RWPE2 (cell line): ENCODE results near the gene ADA.

ENCODE experiments used
- ATAC-seq: fragments of 200-7000 bp; cut with Tn5 transposase; 3 replicates; pipeline ENCODE4 v1.9.1; 2021; ENCODE audit warnings: low read depth
- DNase-seq: peaks from one replicate; pipeline ENCODE4 v3.0.0-alpha.2; 2020; ENCODE audit warnings: low spot score
- H3K27ac ChIP-seq: fragments of 450-650 bp; 2 replicates; pipeline ENCODE4 v1.5.1; 2017; ENCODE audit warnings: mild to moderate bottlenecking; ENCODE audit not compliant: poor library complexity, severe bottlenecking
- H3K27me3 ChIP-seq: fragments of 250-450 bp; sonication (Bioruptor Pico); 2 replicates; pipeline ENCODE4 v1.5.1; 2021; ENCODE audit warnings: mild to moderate bottlenecking, moderate library complexity; ENCODE audit not compliant: insufficient read depth, poor library complexity, severe bottlenecking
- H3K36me3 ChIP-seq: fragments of 250-450 bp; sonication (Bioruptor Pico); 2 replicates; pipeline ENCODE4 v1.5.1; 2020; ENCODE audit warnings: low read depth, mild to moderate bottlenecking, moderate library complexity
- H3K4me1 ChIP-seq: fragments of 250-450 bp; sonication (Bioruptor Pico); 2 replicates; pipeline ENCODE4 v1.5.1; 2021; ENCODE audit warnings: mild to moderate bottlenecking, moderate library complexity; ENCODE audit not compliant: insufficient read depth, poor library complexity, severe bottlenecking
- H3K4me3 ChIP-seq: fragments of 250-450 bp; sonication (Bioruptor Pico); 2 replicates; pipeline ENCODE4 v1.5.1; 2021; ENCODE audit warnings: mild to moderate bottlenecking, moderate library complexity; ENCODE audit not compliant: severe bottlenecking
- H3K9me3 ChIP-seq: fragments of 250-450 bp; sonication (Bioruptor Pico); 2 replicates; pipeline ENCODE4 v1.5.1; 2021; ENCODE audit warnings: mild to moderate bottlenecking, moderate library complexity; ENCODE audit not compliant: severe bottlenecking
- CTCF ChIP-seq: fragments of 450-650 bp; IDR thresholded peaks from one replicate; pipeline ENCODE4 v1.5.1; 2017; ENCODE audit warnings: mild to moderate bottlenecking, moderate library complexity; ENCODE audit not compliant: poor library complexity, severe bottlenecking

The ADA gene

GRCh38 chr20:44581515-44581914 is 70.0 kb downstream of the ADA start:
- Histone ChIP-seq H3K4me3 (no peak overlapping the region), H3K36me3 (no peaks in the 10 kb centered on the region), H3K9me3 (no peaks in the 10 kb centered on the region), H3K4me1 (peaks cover 11% of the 10 kb centered on the region), H3K27ac (no peak overlapping the region), H3K27me3 (no peaks in the 10 kb centered on the region)
- TF ChIP-seq CTCF: no peak
- ATAC-seq (no peak), DNase-seq (no peak)

GRCh38 chr20:44580581-44581268 is 70.8 kb downstream of the ADA start:
- Histone ChIP-seq H3K4me3 (no peak overlapping the region), H3K9me3 (no peaks in the 10 kb centered on the region), H3K27ac (no peak overlapping the region), H3K4me1 (peaks cover 11% of the 10 kb centered on the region), H3K27me3 (no peaks in the 10 kb centered on the region), H3K36me3 (no peaks in the 10 kb centered on the region)
- ATAC-seq (no peak), DNase-seq (no peak)
- no peak for TF ChIP-seq CTCF

GRCh38 chr20:44579313-44580081 is 72.0 kb downstream of the ADA start:
- H3K9me3 ChIP-seq: no peaks in the 10 kb centered on the region
- DNase-seq: no peak
- no peaks in the 10 kb centered on the region for H3K27me3 ChIP-seq
- ATAC-seq: no peak
- H3K27ac ChIP-seq: no peak overlapping the region
- peaks cover 11% of the 10 kb centered on the region for H3K4me1 ChIP-seq
- no peaks in the 10 kb centered on the region for H3K36me3 ChIP-seq
- no peak overlapping the region for H3K4me3 ChIP-seq
- TF ChIP-seq CTCF: no peak

GRCh38 chr20:44576297-44576696 is 75.2 kb downstream of the ADA start:
- Histone ChIP-seq H3K27me3 (no peaks in the 10 kb centered on the region), H3K9me3 (no peaks in the 10 kb centered on the region), H3K4me1 (peaks cover 30% of the 10 kb centered on the region), H3K36me3 (no peaks in the 10 kb centered on the region), H3K27ac (no peak overlapping the region), H3K4me3 (no peak overlapping the region)
- no peak for DNase-seq
- ATAC-seq: no peak
- TF ChIP-seq CTCF: peak; percentile 38

GRCh38 chr20:44574372-44574771 is 77.1 kb downstream of the ADA start:
- ATAC-seq (no peak), DNase-seq (no peak)
- no peaks in the 10 kb centered on the region for H3K27me3 ChIP-seq
- H3K36me3 ChIP-seq: no peaks in the 10 kb centered on the region
- no peaks in the 10 kb centered on the region for H3K9me3 ChIP-seq
- no peak for TF ChIP-seq CTCF
- no peak overlapping the region for H3K4me3 ChIP-seq
- H3K4me1 ChIP-seq: peaks cover 30% of the 10 kb centered on the region
- no peak overlapping the region for H3K27ac ChIP-seq
